Muscle layer of duodenum (tissue), 2 donors: Measurements from ENCODE around the gene IRF7.
A peak's percentile ranks its signal among the peaks of the same experiment; 100 is the strongest.

ENCODE experiments used
- H3K27ac ChIP-seq: one replicate; pipeline ENCODE4 v1.7.0; 2013; ENCODE audit warnings: mild to moderate bottlenecking, low read length
- H3K27me3 ChIP-seq: one replicate; pipeline ENCODE4 v1.7.0; 2013; ENCODE audit warnings: low read depth, mild to moderate bottlenecking, control low read depth, low read length
- H3K36me3 ChIP-seq, 2 donors: one replicate each; pipeline ENCODE4 v1.7.0; 2013; ENCODE audit warnings: low read length in 2 of 2, control low read depth in 1 of 2, mild to moderate bottlenecking in 1 of 2; ENCODE audit not compliant: insufficient read depth in 2 of 2, control insufficient read depth in 1 of 2
- H3K4me1 ChIP-seq, 2 donors: one replicate each; pipeline ENCODE4 v1.7.0; 2013; ENCODE audit warnings: low read length in 2 of 2, mild to moderate bottlenecking in 2 of 2, control low read depth in 1 of 2, moderate library complexity in 1 of 2; ENCODE audit not compliant: insufficient read depth in 2 of 2, control insufficient read depth in 1 of 2
- H3K4me3 ChIP-seq, 2 donors: one replicate each; pipeline ENCODE4 v1.7.0; 2013; ENCODE audit warnings: low read length in 2 of 2, low read depth in 1 of 2, mild to moderate bottlenecking in 1 of 2
- H3K9me3 ChIP-seq, 2 donors: one replicate each; pipeline ENCODE4 v1.7.0; 2013; ENCODE audit warnings: low read length in 2 of 2, control low read depth in 1 of 2, mild to moderate bottlenecking in 1 of 2; ENCODE audit not compliant: control insufficient read depth in 1 of 2
- donor health status: healthy.

The IRF7 gene

DNA sequence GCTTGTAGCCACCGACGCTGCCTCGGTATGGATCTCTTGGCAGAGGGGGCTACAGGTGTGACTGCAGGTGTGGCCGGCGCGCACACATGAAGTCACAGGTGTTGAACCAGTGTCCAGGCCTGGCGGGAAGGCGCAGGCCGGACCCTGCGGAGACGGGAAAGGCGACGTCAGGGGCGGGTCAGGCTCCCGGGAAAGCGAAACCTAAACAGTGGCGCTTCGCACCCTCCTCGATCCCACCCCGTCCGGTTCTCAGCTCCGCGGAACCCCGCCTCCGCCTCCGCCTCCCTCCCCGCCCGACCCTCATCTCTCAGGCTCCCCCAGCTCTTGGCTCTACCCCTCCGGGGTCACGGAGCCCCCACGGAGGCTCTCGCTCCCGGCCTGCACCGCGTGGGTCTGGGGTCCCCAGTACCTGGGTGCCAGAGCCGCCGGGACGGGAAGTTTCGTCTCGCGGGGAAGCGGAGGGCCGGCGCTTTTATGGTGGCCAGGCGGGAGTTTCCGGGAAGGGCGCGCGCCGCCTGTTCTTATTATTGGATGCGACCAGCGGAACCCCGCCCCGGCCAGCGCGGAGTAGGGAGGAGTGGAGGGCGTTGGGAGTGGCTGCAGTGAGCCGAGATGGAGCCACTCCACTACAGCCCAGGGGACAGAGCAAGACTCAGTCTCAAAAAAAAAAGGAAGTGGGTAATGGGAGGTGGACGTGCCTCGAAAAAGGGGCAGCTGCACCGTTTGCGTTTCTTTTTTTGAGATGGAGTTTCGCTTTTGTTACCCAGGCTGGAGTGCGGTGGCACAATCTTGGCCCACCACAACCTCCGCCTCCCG, at the start of gene IRF7:
TSS of gene IRF7 (minus strand) at position 447 of the 816 bp plus-strand sequence. CDS start 586 bp downstream, outside the sequence.
- H3K36me3 ChIP-seq = peaks cover 21 to 25% of the 10 kb centered on the region in 2 donors
- no peaks in the 10 kb centered on the region for H3K27me3 ChIP-seq
- H3K27ac ChIP-seq = peak within 1 kb of the TSS; percentile 87

DNA sequence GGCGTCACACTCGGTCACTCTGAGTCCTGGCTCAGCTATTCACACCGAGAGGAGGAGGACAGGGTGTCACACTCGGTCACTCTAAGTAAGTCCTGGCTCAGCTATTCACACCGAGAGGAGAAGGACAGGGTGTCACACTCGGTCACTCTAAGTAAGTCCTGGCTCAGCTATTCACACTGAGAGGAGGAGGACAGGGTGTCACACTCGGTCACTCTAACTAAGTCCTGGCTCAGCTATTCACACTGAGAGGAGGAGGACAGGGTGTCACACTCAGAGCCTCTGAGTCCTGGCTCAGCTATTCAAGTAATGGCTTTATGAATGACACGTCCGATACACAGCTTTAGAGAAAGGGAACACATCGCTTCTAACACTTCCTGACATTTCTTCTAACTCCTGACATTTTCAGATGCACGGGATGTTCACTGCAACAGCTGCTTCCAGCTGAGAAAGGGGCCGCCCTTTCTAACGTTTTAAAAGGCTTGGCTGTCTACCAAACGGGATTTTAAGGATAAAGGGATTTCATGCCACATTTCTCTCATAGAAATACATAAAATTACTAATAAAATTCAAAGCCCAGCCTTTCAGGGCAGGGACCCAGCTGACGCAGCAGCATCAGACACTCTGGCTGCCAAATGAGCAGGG, 49.4 kb upstream of the IRF7 start:
- no peaks in the 10 kb centered on the region for H3K27me3 ChIP-seq

More for the DNA sequence above, at the start of gene IRF7:
- no peaks in the 10 kb centered on the region for H3K9me3 ChIP-seq
- H3K4me1 ChIP-seq = peaks cover 0 to 16% of the 10 kb centered on the region in 2 donors
- H3K4me3 ChIP-seq = peak within 1 kb of the TSS; percentile 70 to 84

DNA sequence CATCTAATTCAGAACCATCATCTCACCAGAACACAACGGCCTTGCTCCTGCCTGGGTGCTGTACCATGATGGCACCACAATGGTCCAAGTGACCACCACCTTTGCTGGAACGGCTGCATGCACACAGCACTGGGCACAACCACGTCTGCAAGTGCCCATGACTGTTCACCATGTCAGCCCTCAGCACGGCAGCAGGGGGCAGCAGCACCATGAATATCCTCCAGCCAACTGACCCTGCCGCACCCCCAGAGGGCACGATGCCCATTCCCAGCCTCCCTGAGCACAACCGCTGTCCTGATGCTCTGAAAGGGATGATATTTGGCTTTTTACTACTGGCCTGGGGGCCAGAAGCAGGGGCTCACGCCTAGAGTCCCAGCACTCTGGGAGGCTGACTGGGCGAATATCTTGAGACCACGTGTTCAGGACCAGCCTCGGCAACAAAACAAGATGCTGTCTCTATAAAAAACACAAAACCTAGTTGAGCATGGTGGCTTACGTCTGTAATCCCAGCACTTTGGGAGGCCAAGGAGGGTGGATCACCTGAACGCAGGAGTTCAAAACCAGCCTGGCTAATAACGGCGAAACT, 47.0 kb upstream of the IRF7 start:
- no peak overlapping the region for H3K27ac ChIP-seq
- peaks cover 4 to 23% of the 10 kb centered on the region in 2 donors for H3K36me3 ChIP-seq
- H3K4me1 ChIP-seq = peaks cover 0 to 3% of the 10 kb centered on the region in 2 donors
- no peak overlapping the region for H3K4me3 ChIP-seq
- no peaks in the 10 kb centered on the region for H3K27me3 ChIP-seq
- no peaks in the 10 kb centered on the region for H3K9me3 ChIP-seq

More for the DNA sequence above, 49.4 kb upstream of the IRF7 start:
- Histone ChIP-seq H3K9me3 (no peaks in the 10 kb centered on the region), H3K36me3 (peaks cover 4% of the 10 kb centered on the region in 2 donors), H3K27ac (no peak overlapping the region), H3K4me1 (peaks cover 0 to 3% of the 10 kb centered on the region in 2 donors), H3K4me3 (no peak overlapping the region)

DNA sequence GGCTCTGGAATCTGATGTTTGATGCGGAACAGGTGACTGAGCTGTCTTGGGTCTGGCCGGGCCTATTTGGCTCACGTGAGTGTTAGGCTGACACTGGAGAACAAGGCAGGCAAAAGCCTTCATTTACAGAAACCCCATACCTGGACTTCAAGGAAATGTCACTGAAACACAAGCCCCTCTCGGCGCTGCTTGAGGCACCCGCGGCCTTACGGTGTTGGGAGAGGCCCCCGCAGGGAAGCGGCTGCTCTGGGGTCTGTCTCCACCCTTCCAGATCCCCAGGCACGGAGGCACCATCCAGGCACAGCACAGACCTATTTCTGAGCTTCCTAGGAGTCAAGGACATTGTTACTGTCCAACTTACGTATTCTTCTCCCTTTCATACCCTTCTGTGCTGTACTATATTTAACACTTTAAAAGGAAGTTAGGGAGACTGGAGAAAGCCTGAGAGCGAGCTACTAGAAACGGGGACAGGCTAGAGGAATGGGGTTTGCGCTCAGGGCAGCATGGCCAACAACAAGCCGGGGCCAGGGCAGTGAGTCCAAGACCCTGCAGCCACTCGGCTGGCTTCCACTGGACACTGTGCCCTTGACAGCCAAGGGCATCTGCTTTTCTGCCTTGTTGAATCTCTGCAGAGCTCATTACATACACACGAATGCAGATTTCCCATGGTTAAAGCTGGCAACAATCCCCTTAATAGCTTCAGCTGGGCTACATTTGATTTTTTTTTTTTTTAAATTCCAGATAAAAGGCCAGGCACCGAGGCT, 45.1 kb upstream of the IRF7 start:
- no peaks in the 10 kb centered on the region for H3K9me3 ChIP-seq
- H3K4me3 ChIP-seq = no peak overlapping the region
- H3K27ac ChIP-seq = no peak overlapping the region
- H3K36me3 ChIP-seq = peaks cover 2 to 28% of the 10 kb centered on the region in 2 donors
- H3K27me3 ChIP-seq = no peaks in the 10 kb centered on the region
- peaks cover 0 to under 1% of the 10 kb centered on the region in 2 donors for H3K4me1 ChIP-seq

DNA sequence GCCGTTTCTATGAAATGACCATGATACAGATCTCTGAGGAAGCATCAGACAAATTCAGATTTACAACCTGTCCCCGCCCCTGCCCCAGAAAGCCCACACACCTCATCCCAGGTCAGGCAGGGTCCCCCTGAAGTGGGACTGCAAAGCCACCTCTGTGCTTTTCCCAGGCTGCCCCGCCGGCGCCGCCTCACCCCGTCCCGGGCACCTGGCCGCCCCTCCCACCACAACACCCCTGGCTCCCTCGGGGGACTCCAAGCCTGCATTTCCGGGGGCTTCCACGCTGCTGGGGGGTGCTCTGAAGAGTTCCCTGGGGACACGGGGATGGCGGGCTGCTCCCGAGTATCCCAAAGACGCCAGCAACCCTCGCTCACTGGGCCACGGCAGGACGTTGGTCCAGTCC, 44.5 kb upstream of the IRF7 start:
- H3K4me3 ChIP-seq = no peak overlapping the region
- H3K4me1 ChIP-seq = no peaks in the 10 kb centered on the region
- peaks cover 0 to 28% of the 10 kb centered on the region in 2 donors for H3K36me3 ChIP-seq
- H3K9me3 ChIP-seq = no peaks in the 10 kb centered on the region
- H3K27me3 ChIP-seq = no peaks in the 10 kb centered on the region
- H3K27ac ChIP-seq = no peak overlapping the region

DNA sequence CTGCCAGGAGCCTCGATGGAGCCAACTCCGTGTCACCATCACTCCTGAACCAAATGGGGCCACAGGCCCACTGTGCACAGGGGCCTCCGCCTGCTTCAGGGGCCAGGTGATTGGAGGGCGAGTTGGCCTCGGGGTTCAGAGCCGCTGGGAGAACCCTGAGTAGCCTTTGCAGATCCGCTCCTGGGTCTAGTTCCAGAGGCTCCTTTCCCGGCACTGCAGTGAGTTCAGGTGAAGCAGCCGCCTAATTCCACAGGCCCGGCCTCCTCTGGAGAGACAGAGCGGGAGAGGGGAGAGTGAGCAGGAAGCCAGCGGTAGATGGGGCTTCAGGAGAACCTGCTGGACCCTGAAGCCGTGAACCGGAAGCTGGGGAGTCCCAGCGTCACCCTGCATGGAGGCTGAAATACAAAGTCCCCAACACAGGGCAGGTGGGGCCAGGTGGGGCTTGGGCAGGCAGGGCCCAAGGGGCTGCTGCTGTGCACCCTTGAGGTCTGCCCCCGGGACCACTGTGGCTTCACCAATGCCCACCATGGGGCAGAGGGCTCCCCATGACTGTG, 43.9 kb upstream of the IRF7 start:
- H3K4me3 ChIP-seq = no peak overlapping the region
- no peaks in the 10 kb centered on the region for H3K27me3 ChIP-seq
- no peaks in the 10 kb centered on the region for H3K4me1 ChIP-seq
- peaks cover 0 to 28% of the 10 kb centered on the region in 2 donors for H3K36me3 ChIP-seq
- H3K27ac ChIP-seq = no peak overlapping the region
- no peaks in the 10 kb centered on the region for H3K9me3 ChIP-seq

DNA sequence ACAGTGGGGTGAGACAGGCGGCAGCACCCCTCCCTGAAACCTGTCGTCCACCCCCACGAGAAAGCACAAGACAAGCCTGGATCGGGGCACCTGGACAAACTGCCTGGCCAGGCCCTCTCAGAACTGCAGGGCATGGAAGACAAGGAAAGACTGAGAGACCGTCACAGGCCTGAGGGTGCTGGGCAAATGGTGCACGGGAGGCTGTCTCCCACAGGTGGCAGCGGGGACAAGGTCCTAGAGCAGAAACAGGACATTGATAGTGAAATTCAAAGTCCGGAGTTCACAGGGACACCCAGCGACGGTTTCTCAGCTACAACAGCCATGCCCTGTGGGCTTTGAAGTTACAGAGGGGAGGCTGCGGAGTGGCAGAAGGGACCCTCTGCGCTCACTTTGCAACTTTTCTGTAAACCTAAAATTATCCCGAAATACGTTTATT, 42.0 kb upstream of the IRF7 start:
- no peaks in the 10 kb centered on the region for H3K27me3 ChIP-seq
- H3K4me1 ChIP-seq = no peaks in the 10 kb centered on the region
- H3K4me3 ChIP-seq = no peak overlapping the region
- peaks cover 0 to 36% of the 10 kb centered on the region in 2 donors for H3K36me3 ChIP-seq
- H3K9me3 ChIP-seq = no peaks in the 10 kb centered on the region
- H3K27ac ChIP-seq = no peak overlapping the region

DNA sequence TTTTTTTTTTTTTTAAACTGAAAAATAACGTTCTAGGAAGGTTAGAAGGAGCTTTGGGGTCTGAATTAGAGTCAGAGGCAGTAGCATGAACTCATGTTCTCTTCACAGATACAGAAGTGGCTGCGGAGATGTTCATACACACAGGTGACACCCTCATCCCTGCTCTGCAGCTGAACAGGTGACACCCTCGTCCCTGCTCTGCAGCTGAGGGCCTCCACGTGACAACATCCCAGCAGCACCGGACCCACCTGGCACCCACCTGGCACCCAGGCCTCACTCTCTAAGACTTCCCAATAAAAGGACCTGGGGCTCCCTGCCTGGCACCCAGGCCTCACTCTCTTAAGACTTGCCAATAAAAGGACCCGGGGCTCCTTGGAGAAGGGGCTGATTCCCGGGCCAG, 41.1 kb upstream of the IRF7 start:
- H3K27me3 ChIP-seq = no peaks in the 10 kb centered on the region
- no peak overlapping the region for H3K27ac ChIP-seq
- H3K9me3 ChIP-seq = no peaks in the 10 kb centered on the region
- peaks cover 0 to 36% of the 10 kb centered on the region in 2 donors for H3K36me3 ChIP-seq
- no peak overlapping the region for H3K4me3 ChIP-seq
- no peaks in the 10 kb centered on the region for H3K4me1 ChIP-seq

DNA sequence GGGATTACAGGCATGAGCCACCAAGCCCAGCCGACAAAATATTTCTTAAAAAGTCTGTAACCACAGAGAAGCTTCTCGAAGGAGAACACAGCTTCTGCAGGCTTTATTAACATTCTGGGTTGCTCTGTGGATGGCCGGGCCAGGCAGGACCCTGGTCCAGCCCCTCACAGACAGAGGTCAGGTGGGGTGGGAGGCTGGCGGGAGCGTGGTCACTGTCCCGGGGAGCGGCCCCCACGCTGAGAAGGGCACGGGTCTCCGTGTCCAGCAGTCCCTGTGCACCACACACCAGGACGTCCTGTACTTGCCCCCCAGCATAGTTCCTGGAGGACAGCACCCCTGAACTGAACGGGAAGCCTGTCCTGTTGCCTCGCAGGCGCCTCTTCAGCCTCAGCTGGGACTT, 40.7 kb upstream of the IRF7 start:
- Histone ChIP-seq H3K9me3 (no peaks in the 10 kb centered on the region), H3K4me3 (no peak overlapping the region), H3K27me3 (no peaks in the 10 kb centered on the region), H3K36me3 (peaks cover 0 to 36% of the 10 kb centered on the region in 2 donors), H3K4me1 (no peaks in the 10 kb centered on the region), H3K27ac (no peak overlapping the region)

DNA sequence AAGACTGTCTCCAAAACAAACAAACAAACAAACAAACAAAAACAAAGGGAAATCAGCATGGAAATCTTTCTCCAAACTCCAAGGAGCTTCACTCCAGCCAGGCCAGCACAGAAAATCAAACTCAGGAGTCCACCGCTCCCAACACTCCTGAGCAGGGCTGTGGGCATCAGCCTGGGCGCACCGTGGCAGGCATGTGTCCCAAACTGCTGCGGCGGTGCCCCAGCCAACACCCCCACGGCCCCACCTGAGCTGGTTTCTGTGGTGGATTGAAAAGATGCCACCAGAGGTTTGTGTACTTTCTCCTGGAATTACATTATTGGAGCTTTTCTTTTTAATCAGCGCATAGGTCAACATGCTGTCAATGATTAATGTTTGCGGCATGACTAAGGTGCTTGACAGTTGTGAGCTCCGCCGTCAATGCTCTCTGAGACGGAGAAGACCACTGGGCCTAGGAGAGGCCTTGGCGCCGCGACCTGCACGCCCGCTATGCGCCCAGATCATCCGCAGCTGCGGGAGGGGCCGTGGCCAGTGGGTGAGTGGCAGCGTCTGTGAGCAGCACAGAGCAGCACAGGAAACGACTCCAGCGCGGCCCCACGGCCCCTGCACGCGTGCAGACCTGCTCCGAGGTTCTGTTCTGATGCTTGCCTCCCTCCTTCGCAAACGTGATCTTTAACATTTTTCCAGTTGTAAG, 39.4 kb upstream of the IRF7 start:
- Histone ChIP-seq H3K4me3 (no peak overlapping the region), H3K27me3 (no peaks in the 10 kb centered on the region), H3K9me3 (no peaks in the 10 kb centered on the region), H3K36me3 (peaks cover 0 to 38% of the 10 kb centered on the region in 2 donors), H3K4me1 (no peaks in the 10 kb centered on the region), H3K27ac (no peak overlapping the region)
